Liver (tissue), 9 donors: Measurements from ENCODE around the gene AKR1A1. TPM values are rescaled to one million over a fixed set of nuclear protein-coding genes. Genes with fewer than 3 reads are reported as not detected.

Source experiments
- DNase-seq: peaks from one replicate; pipeline ENCODE4 v3.0.0-alpha.2; 2017; ENCODE audit warnings: low spot score
- H3K27ac ChIP-seq, 2 donors: one replicate each; pipeline ENCODE4 v1.7.0; 2013; ENCODE audit warnings: inconsistent platforms in 2 of 2, low read length in 2 of 2, control low read depth in 1 of 2, low read depth in 1 of 2, mild to moderate bottlenecking in 1 of 2
- H3K27me3 ChIP-seq, 4 donors: one replicate each; pipeline versions ENCODE4 v1.6.1 to v1.7.0; 2013; ENCODE audit warnings: low read length in 3 of 4, inconsistent platforms in 1 of 4, mild to moderate bottlenecking in 1 of 4, moderate library complexity in 1 of 4; ENCODE audit not compliant: control insufficient read depth in 4 of 4, insufficient read depth in 4 of 4
- H3K36me3 ChIP-seq, 4 donors: one replicate each; pipeline versions ENCODE4 v1.6.1 to v1.7.0; 2013; ENCODE audit warnings: low read length in 3 of 4, mild to moderate bottlenecking in 3 of 4, low read depth in 1 of 4, moderate library complexity in 1 of 4; ENCODE audit not compliant: control insufficient read depth in 4 of 4, insufficient read depth in 3 of 4
- H3K4me1 ChIP-seq, 4 donors: one replicate each; pipeline versions ENCODE4 v1.6.1 to v1.7.0; 2013; ENCODE audit warnings: low read length in 3 of 4, mild to moderate bottlenecking in 3 of 4, moderate library complexity in 1 of 4; ENCODE audit not compliant: control insufficient read depth in 4 of 4, insufficient read depth in 4 of 4
- H3K4me3 ChIP-seq, 3 donors: one replicate each; pipeline versions ENCODE4 v1.6.1 to v1.7.0; 2013; ENCODE audit warnings: low read length in 3 of 3, control low read depth in 1 of 3, low read depth in 1 of 3, mild to moderate bottlenecking in 1 of 3
- H3K9ac ChIP-seq, 2 donors: one replicate each; pipeline ENCODE4 v1.7.0; 2013; ENCODE audit warnings: low read length in 2 of 2, mild to moderate bottlenecking in 2 of 2, moderate library complexity in 2 of 2, control low read depth in 1 of 2, low read depth in 1 of 2
- H3K9me3 ChIP-seq, 4 donors: one replicate each; pipeline versions ENCODE4 v1.6.1 to v1.7.0; 2013; ENCODE audit warnings: low read length in 3 of 4; ENCODE audit not compliant: control insufficient read depth in 4 of 4
- CTCF ChIP-seq: fragments of 150-350 bp; IDR thresholded peaks from 2 replicates; pipeline ENCODE4 v1.5.1; 2017; ENCODE audit warnings: improper control_type of control experiment, low read depth, low read length; ENCODE audit not compliant: missing input control
- EGR1 ChIP-seq, 2 donors: IDR thresholded peaks; 2 replicates each; pipeline ENCODE4 v1.6.1; 2016 to 2018; ENCODE audit warnings: antibody characterized with exemption in 2 of 2, low read depth in 2 of 2
- FOXA1 ChIP-seq: IDR thresholded peaks from 2 replicates; pipeline ENCODE4 v1.6.1; 2016; ENCODE audit warnings: antibody characterized with exemption
- FOXA2 ChIP-seq: IDR thresholded peaks from 2 replicates; pipeline ENCODE4 v1.6.1; 2016; ENCODE audit warnings: antibody characterized with exemption
- GABPA ChIP-seq, 2 donors: IDR thresholded peaks in 1 of 2; conservative IDR thresholded peaks in 1 of 2; 2 replicates each; pipeline ENCODE4 v1.6.1; 2016; ENCODE audit warnings: antibody characterized with exemption in 2 of 2, mild to moderate bottlenecking in 1 of 2, moderate library complexity in 1 of 2
- HNF4A ChIP-seq, 2 donors: conservative IDR thresholded peaks; 2 replicates each; pipeline ENCODE4 v1.6.1; 2016; ENCODE audit warnings: antibody characterized with exemption in 2 of 2, mild to moderate bottlenecking in 2 of 2
- HNF4G ChIP-seq: IDR thresholded peaks from 2 replicates; pipeline ENCODE4 v1.6.1; 2016; ENCODE audit warnings: antibody characterized with exemption
- JUND ChIP-seq, 2 donors: IDR thresholded peaks; 2 replicates each; pipeline ENCODE4 v1.6.1; 2016; ENCODE audit warnings: antibody characterized with exemption in 2 of 2
- MAX ChIP-seq: IDR thresholded peaks from 2 replicates; pipeline ENCODE4 v1.6.1; 2016; ENCODE audit warnings: antibody characterized with exemption
- NR2F2 ChIP-seq: IDR thresholded peaks from 2 replicates; pipeline ENCODE4 v1.6.1; 2016; ENCODE audit warnings: antibody characterized with exemption
- RAD21 ChIP-seq, 2 donors: IDR thresholded peaks; 2 replicates each; pipeline ENCODE4 v1.6.1; 2016; ENCODE audit warnings: antibody characterized with exemption in 2 of 2, mild to moderate bottlenecking in 2 of 2
- REST ChIP-seq: IDR thresholded peaks from 2 replicates; pipeline ENCODE4 v1.6.1; 2016; ENCODE audit warnings: antibody characterized with exemption, mild to moderate bottlenecking
- RXRA ChIP-seq, 2 donors: IDR thresholded peaks; 2 replicates each; pipeline ENCODE4 v1.6.1; 2017 to 2018; ENCODE audit warnings: antibody characterized with exemption in 2 of 2, mild to moderate bottlenecking in 1 of 2
- SP1 ChIP-seq: IDR thresholded peaks from 2 replicates; pipeline ENCODE4 v1.6.1; 2018; ENCODE audit warnings: antibody characterized with exemption, mild to moderate bottlenecking
- YY1 ChIP-seq: IDR thresholded peaks from 2 replicates; pipeline ENCODE4 v1.6.1; 2016; ENCODE audit warnings: antibody characterized with exemption, mild to moderate bottlenecking
- WGBS: extraction: QIAGEN DNeasy Blood & Tissue Kit; methylation state at CpG from one replicate; pipeline ENCODE4 v1.1.7; 2013; 5-methylcytosine and 5-hydroxymethylcytosine counted together
- polyA plus RNA-seq, 2 donors: library from polyadenylated mRNA; stranded (reverse) in 1 of 2; unstranded in 1 of 2; fragments of 200-250 nt in 1 of 2; fragments of >200 nt in 1 of 2; fragmentation: Nextera tagmentation in 1 of 2; extraction: Ambion mirVana in 1 of 2; gene quantifications; one replicate each; pipeline versions ENCODE4 v1.2.1 to v1.2.3, GENCODE V29; 2013 to 2015
- total RNA-seq, 2 donors: library from RNA; depleted of rRNA; stranded (reverse); fragments of >200 nt; gene quantifications; one replicate each; pipeline ENCODE4 v1.2.3, GENCODE V29; 2014
- donor health status: healthy.
- donor health status: healthy.
- donor health status: healthy.
- donor health status: healthy.
- donor health status: healthy.

Gene AKR1A1
- total and polyA plus RNA-seq, 4 donors, result 86.3 to 253 (median 218) TPM

DNA sequence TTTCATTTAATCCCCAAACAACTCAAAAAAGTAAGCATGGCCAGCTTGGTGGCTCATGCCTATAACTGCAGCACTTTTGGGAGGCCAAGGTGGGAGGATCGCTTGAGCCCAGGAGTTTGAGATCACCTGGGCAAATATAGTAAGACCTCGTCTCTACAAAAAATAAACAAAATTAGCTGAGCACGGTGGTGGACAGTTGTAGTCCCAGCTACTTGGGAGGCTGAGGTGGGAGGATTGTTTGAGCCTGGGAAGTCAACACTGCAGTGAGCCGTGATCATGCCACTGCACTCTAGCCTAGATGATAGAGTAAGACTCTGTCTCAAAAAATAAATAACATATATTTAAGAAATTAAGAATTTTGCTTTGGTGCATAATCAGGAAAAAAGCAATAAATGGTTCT, 6.1 kb upstream of the AKR1A1 start:
- Histone ChIP-seq H3K9ac (no peak overlapping the region), H3K9me3 (no peaks in the 10 kb centered on the region), H3K27ac (peak overlapping the region in 1 of 2 donors; percentile 27), H3K4me1 (peaks cover 12 to 42% (median 35%) of the 10 kb centered on the region in 4 donors), H3K27me3 (no peaks in the 10 kb centered on the region), H3K4me3 (no peak overlapping the region), H3K36me3 (no peaks in the 10 kb centered on the region)
- DNase-seq, result no peak
- 72% methylated on average over 4 of the region's 4 CpGs for WGBS
- TF ChIP-seq FOXA2, result no peak
- no peak for TF ChIP-seq HNF4A (conservative IDR thresholded peaks at IDR 0.05)
- no peak for TF ChIP-seq RAD21 (IDR thresholded peaks at IDR 0.05)
- TF ChIP-seq NR2F2, result no peak
- TF ChIP-seq JUND (IDR thresholded peaks at IDR 0.05), result no peak
- TF ChIP-seq GABPA (IDR thresholded peaks at IDR 0.05 in 1 of 2, conservative IDR thresholded peaks at IDR 0.05 in 1 of 2), result no peak
- no peak for TF ChIP-seq EGR1 (IDR thresholded peaks at IDR 0.05; ENCODE audit: low read depth in 2 of 2)
- TF ChIP-seq CTCF, result no peak

GRCh38 chr1:45545019-45545493, 5.6 kb upstream of the AKR1A1 start:
- H3K36me3 ChIP-seq, result no peaks in the 10 kb centered on the region
- DNase-seq, result no peak

DNA sequence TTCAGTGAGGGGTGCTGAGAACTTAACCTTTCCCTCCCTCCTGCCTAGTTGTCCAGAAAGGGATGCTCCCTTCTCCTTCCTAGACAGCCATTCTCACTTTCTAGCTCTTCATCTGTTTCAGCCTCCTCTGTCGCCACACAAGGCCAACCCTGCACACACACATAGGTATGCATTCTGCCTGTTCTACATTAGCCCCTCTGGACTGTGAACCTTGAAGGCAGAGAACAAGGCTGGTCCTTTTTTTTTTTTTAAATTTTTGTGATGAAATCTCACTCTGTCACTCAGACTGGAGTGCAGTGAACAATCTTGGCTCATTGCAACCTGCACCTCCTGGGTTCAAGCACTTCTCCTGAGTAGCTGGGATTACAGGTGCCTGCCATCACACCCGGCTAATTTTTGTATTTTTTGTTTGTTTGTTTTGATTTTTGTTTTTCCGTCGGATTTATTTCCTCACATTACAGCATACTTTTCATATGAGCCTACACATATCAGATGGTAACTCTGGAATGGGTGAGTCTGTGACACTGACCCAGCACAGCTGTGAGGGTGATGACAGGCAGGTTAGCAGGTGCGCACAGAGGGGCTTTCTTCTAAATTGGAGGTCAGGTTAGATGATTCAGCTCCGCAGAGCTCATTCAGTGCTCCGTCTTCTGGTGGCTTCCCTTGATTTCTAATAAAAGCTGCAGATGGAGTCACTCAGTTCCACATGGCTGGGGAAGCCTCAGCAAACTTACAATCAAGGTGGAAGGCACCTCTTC, 4.9 kb upstream of the AKR1A1 start:
- TF ChIP-seq FOXA1 (no peak), HNF4A (conservative IDR thresholded peaks at IDR 0.05) (peak; percentile 86 to 92), NR2F2 (no peak), SP1 (peak; percentile 66), JUND (IDR thresholded peaks at IDR 0.05) (no peak), GABPA (IDR thresholded peaks at IDR 0.05 in 1 of 2, conservative IDR thresholded peaks at IDR 0.05 in 1 of 2) (no peak), YY1 (no peak), FOXA2 (no peak), RAD21 (IDR thresholded peaks at IDR 0.05) (no peak), REST (no peak), MAX (no peak), HNF4G (peak; percentile 42), RXRA (IDR thresholded peaks at IDR 0.05) (peak; percentile 53 to 72)
- Histone ChIP-seq H3K4me3 (no peak overlapping the region), H3K27me3 (no peaks in the 10 kb centered on the region), H3K9ac (no peak overlapping the region), H3K9me3 (no peaks in the 10 kb centered on the region), H3K27ac (peak overlapping the region; percentile 2 to 27), H3K36me3 (no peaks in the 10 kb centered on the region), H3K4me1 (peaks cover 12 to 47% (median 35%) of the 10 kb centered on the region in 4 donors)
- no peak for DNase-seq
- WGBS, result 70% methylated on average over 7 of the region's 7 CpGs

More at GRCh38 chr1:45545019-45545493, 5.6 kb upstream of the AKR1A1 start:
- Histone ChIP-seq H3K27ac (peak overlapping the region; percentile 2 to 27), H3K27me3 (no peaks in the 10 kb centered on the region), H3K9me3 (no peaks in the 10 kb centered on the region), H3K4me1 (peaks cover 12 to 42% (median 35%) of the 10 kb centered on the region in 4 donors), H3K9ac (no peak overlapping the region), H3K4me3 (no peak overlapping the region)
- WGBS, result 52% methylated on average over 6 of the region's 6 CpGs
- TF ChIP-seq RXRA (IDR thresholded peaks at IDR 0.05), result no peak
- no peak for TF ChIP-seq FOXA2
- TF ChIP-seq JUND (IDR thresholded peaks at IDR 0.05), result no peak
- TF ChIP-seq MAX, result no peak
- TF ChIP-seq FOXA1, result no peak
- TF ChIP-seq SP1, result no peak
- no peak for TF ChIP-seq EGR1 (IDR thresholded peaks at IDR 0.05; ENCODE audit: low read depth in 2 of 2)
- no peak for TF ChIP-seq RAD21 (IDR thresholded peaks at IDR 0.05)
